A673 (cell line): Measurements from ENCODE around the gene C11orf21. TPM values are rescaled to one million over a fixed set of nuclear protein-coding genes. Genes with fewer than 3 reads are reported as not detected.

ENCODE experiments used
- BruUV-seq: library from RNA; stranded (reverse); fragments of 400-500 nt; replicated peaks from 2 replicates; lab custom pipeline; 2021; lab: Mats Ljungman, UMichigan
- CTCF ChIA-PET: fragments of 300-600 bp; sonication (Branson Sonifier 250); formaldehyde crosslinking; loops from one replicate; lab custom pipeline; 2022; ENCODE audit warnings: antibody characterized with exemption; lab: Charles Lee
- POLR2A ChIA-PET: fragments of 300-600 bp; sonication (Branson Sonifier 250); formaldehyde crosslinking; loops from one replicate; lab custom pipeline; 2022; ENCODE audit warnings: antibody characterized with exemption; ENCODE audit not compliant: low non-redundant PET; lab: Charles Lee
- DNase-seq: peaks from one replicate; pipeline ENCODE4 v3.0.0-alpha.2; 2015; ENCODE audit warnings: low spot score
- H3K27ac ChIP-seq: fragments of 200-600 bp; sonication (generic); 2 replicates; pipeline ENCODE4 v1.5.1; 2016; ENCODE audit warnings: mixed run types, low read depth, mild to moderate bottlenecking, mixed read lengths, antibody characterized with exemption, low read length; ENCODE audit not compliant: poor library complexity, severe bottlenecking
- H3K27me3 ChIP-seq: fragments of 200-600 bp; sonication (generic); replicated peaks from 2 replicates; pipeline ENCODE4 v1.6.1; 2017; ENCODE audit warnings: mixed run types, low read depth, mild to moderate bottlenecking, mixed read lengths, antibody characterized with exemption, low read length; ENCODE audit not compliant: insufficient read depth, poor library complexity
- H3K36me3 ChIP-seq: fragments of 200-600 bp; sonication (generic); 2 replicates; pipeline ENCODE4 v1.6.1; 2016; ENCODE audit warnings: mixed run types, mild to moderate bottlenecking, mixed read lengths, antibody characterized with exemption, low read length; ENCODE audit not compliant: insufficient read depth, poor library complexity, severe bottlenecking
- H3K4me1 ChIP-seq: fragments of 200-600 bp; sonication (generic); 2 replicates; pipeline ENCODE4 v1.6.1; 2017; ENCODE audit warnings: mixed run types, mild to moderate bottlenecking, mixed read lengths, antibody characterized with exemption, low read length; ENCODE audit not compliant: insufficient read depth, poor library complexity, severe bottlenecking
- H3K4me3 ChIP-seq: fragments of 200-600 bp; sonication (generic); 2 replicates; pipeline ENCODE4 v1.5.1; 2016; ENCODE audit warnings: low read depth, mixed run types, mild to moderate bottlenecking, mixed read lengths, low read length; ENCODE audit not compliant: poor library complexity, severe bottlenecking
- H3K9me3 ChIP-seq: fragments of 200-600 bp; sonication (generic); 2 replicates; pipeline ENCODE4 v1.6.1; 2016; ENCODE audit warnings: mixed run types, low read depth, mild to moderate bottlenecking, mixed read lengths, antibody characterized with exemption, low read length; ENCODE audit not compliant: poor library complexity, severe bottlenecking
- EZH2 ChIP-seq: fragments of 200-600 bp; sonication (generic); IDR thresholded peaks from 2 replicates; pipeline ENCODE4 v1.6.1; 2017; ENCODE audit warnings: borderline replicate concordance, low read depth, mild to moderate bottlenecking, mixed read lengths, antibody characterized with exemption, low read length; ENCODE audit not compliant: poor library complexity, severe bottlenecking
- intact Hi-C: fragments of 100-400 bp; cut with micrococcal nuclease; formaldehyde crosslinking; loops from one replicate; pipeline ENCODE4 v1.10.0; 2022; ENCODE audit not compliant: unreplicated experiment
- total RNA-seq: library from RNA; stranded (reverse); gene quantifications from 2 replicates; pipeline ENCODE4 v1.2.3, GENCODE V29; 2021
- TF ChIP-seq, protein P1 (sequence below): fragments of 300-800, 200-600 bp; sonication (generic); conservative IDR thresholded peaks from 2 replicates; pipeline ENCODE4 v1.5.1; 2017; ENCODE audit warnings: low read depth, mild to moderate bottlenecking, antibody characterized with exemption, low read length, moderate library complexity, mixed read lengths

C11orf21 gene
- total RNA-seq, 1 experiment from 2014 or later: not detected

- BruUV-seq: no TSS peak
- CTCF ChIA-PET: no interaction called here
Measured at GRCh38 chr11:2267306-2267850, 34.3 kb downstream of the C11orf21 start.

GRCh38 chr11:2266586-2267305 lies 35.0 kb downstream of the C11orf21 start:
- no peak for DNase-seq
- Histone ChIP-seq H3K9me3 (no peaks in the 10 kb centered on the region), H3K36me3 (no peaks in the 10 kb centered on the region), H3K27me3 (peaks cover 41% of the 10 kb centered on the region), H3K27ac (no peak overlapping the region), H3K4me3 (no peak overlapping the region), H3K4me1 (no peaks in the 10 kb centered on the region)
- TF ChIP-seq, protein P1, sequence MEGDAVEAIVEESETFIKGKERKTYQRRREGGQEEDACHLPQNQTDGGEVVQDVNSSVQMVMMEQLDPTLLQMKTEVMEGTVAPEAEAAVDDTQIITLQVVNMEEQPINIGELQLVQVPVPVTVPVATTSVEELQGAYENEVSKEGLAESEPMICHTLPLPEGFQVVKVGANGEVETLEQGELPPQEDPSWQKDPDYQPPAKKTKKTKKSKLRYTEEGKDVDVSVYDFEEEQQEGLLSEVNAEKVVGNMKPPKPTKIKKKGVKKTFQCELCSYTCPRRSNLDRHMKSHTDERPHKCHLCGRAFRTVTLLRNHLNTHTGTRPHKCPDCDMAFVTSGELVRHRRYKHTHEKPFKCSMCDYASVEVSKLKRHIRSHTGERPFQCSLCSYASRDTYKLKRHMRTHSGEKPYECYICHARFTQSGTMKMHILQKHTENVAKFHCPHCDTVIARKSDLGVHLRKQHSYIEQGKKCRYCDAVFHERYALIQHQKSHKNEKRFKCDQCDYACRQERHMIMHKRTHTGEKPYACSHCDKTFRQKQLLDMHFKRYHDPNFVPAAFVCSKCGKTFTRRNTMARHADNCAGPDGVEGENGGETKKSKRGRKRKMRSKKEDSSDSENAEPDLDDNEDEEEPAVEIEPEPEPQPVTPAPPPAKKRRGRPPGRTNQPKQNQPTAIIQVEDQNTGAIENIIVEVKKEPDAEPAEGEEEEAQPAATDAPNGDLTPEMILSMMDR: no peak
- no peak for TF ChIP-seq EZH2
- intact Hi-C loops: no loop called here
- no TSS peak for BruUV-seq
- ChIA-PET CTCF (no interaction called here), POLR2A (no interaction called here)

More at GRCh38 chr11:2267306-2267850, 34.3 kb downstream of the C11orf21 start:
- DNase-seq: no peak
- no peaks in the 10 kb centered on the region for H3K9me3 ChIP-seq
- H3K4me1 ChIP-seq: no peaks in the 10 kb centered on the region
- intact Hi-C loops: no loop called here
- POLR2A ChIA-PET: no interaction called here
- H3K27me3 ChIP-seq: peaks cover 47% of the 10 kb centered on the region
- H3K36me3 ChIP-seq: no peaks in the 10 kb centered on the region
- H3K27ac ChIP-seq: no peak overlapping the region
- H3K4me3 ChIP-seq: no peak overlapping the region
- no peak for TF ChIP-seq EZH2
- TF ChIP-seq, protein P1: no peak

- CTCF ChIA-PET: no interaction called here
- POLR2A ChIA-PET: no interaction called here
- TF ChIP-seq EZH2: no peak
- TF ChIP-seq, protein P1: no peak
- Histone ChIP-seq H3K36me3 (no peaks in the 10 kb centered on the region), H3K4me3 (no peak overlapping the region), H3K27me3 (peaks cover 33% of the 10 kb centered on the region), H3K9me3 (no peaks in the 10 kb centered on the region), H3K27ac (no peak overlapping the region), H3K4me1 (no peaks in the 10 kb centered on the region)
- no peak for DNase-seq
- intact Hi-C loops: no loop called here
- no TSS peak for BruUV-seq
Measured at GRCh38 chr11:2265854-2266585, 35.7 kb downstream of the C11orf21 start.
